GM21529 (cell line): ENCODE results near the gene TMEM203.
A peak's percentile ranks its signal among the peaks of the same experiment; 100 is the strongest.

Experiments used
- ATAC-seq: cut with Tn5 transposase; IDR thresholded peaks from one replicate; pipeline ENCODE4 v1.9.1; 2021; ENCODE audit not compliant: unreplicated experiment

Gene TMEM203

DNA sequence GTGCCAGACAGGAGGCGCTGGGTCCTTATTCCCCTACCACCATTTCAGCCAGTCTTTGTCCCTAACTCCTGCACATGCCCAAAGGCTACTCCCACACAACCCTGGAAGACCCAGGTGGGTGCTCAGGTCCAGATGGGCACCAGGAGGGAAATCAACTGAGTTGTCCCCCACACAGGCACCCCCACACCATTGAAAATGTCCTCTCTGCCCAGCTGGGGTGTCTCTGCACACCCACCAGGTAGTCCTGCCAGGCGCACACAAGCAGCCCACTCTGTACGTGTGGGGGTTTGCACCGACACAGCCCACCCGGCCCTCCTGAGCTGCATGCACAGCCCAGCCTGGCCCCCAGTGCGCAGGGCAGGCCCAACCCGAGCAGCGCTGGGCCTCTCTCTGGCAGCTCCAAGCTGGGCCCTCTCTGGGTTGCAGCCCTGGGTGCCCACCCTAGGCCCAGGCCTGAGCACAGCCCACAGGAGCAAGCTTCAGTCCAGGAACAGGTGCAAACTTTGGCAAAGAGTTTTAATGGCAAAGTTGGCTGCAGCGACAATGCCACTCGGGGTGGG lies 14.4 kb upstream of the TMEM203 start:
- no peak for ATAC-seq

- no peak for ATAC-seq
These were observed 13.4 kb upstream of the TMEM203 start for GRCh38 chr9:137218754-137219271.

GRCh38 chr9:137218212-137218753 lies 12.8 kb upstream of the TMEM203 start:
- no peak for ATAC-seq

GRCh38 chr9:137217276-137218211 lies 12.1 kb upstream of the TMEM203 start:
- no peak for ATAC-seq

DNA sequence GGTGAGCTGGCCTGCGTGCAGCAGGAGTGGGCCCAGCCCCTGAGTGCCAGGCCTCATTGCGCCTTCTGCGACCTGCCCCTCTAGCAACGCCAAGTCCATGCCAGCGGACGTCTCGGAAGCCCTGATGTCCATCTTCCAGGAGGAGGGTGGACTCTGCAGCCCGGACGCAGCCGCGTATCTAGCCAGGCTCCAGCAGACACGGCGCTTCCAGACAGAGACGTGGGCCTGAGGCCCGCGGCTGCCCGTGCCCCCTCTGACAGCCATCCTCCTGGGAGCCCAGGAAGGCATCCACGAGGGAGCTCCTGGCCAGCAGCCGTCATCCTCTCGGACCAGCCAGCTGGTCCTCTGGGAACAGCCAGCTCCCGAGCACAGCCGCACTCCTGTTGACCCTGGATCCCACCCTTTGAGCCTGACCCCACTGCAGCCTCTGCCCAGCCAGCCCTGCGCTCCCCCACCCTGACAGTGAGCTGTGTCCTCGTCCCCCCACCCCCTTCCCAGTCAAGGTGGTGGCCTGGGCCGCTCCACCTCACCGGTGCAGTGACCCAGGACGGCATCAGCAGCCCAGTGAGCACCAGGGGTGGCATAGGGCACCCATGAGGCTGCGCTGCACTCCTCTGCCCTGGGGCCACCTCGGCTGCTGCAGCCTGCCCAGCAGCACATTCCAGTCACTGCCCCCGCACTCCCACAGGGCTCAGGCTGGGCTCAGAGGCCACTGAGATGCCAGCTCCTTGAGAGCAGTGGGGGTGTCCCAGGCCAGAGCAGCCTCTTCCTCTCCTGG lies 10.9 kb upstream of the TMEM203 start:
- no peak for ATAC-seq

- no peak for ATAC-seq
These were observed 9.9 kb upstream of the TMEM203 start for GRCh38 chr9:137215196-137215986.

DNA sequence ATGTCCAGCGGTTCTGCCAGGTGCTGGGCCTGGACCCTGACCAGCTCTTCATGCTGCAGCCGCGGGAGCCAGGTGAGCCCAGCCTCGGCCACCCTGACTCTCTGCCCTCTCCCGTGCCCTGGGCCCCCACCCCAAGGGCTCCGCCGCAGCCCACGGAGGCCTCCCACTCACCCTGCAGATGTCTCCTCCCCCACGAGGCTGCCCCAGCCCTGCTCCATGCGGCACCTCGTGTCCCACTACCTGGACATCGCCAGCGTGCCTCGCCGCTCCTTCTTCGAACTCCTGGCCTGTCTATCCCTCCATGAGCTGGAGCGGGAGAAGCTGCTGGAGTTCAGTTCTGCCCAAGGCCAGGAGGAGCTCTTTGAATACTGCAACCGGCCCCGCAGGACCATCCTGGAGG lies 9.2 kb upstream of the TMEM203 start:
- no peak for ATAC-seq

GRCh38 chr9:137213160-137214060 lies 8.0 kb upstream of the TMEM203 start:
- ATAC-seq, result no peak

DNA sequence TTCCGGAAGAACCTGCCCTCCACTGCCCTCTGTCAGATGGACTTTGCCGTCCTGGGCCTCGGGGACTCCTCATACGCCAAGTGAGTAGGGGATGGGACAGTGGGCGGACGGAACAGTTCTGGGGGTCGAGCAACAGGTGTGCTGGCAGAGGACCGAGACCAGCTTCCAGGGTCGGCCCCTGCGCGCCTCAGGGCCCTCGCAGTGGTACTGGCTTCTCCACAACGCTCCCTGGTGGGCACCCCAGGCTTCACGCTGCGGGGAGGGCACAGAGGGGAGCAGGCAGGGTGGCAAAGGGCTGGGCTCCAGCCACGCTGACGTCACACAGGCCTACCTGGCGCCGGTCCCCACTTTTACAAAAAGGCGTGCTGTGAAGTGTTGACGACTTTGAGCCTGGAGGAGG lies 7.1 kb upstream of the TMEM203 start:
- ATAC-seq, result no peak

- ATAC-seq, result no peak
These were observed 6.1 kb upstream of the TMEM203 start for GRCh38 chr9:137211532-137211931.

GRCh38 chr9:137206602-137207001 lies 1.2 kb upstream of the TMEM203 start:
- ATAC-seq, result no peak

GRCh38 chr9:137204731-137205125 lies 720 bp downstream of the TMEM203 start:
- ATAC-seq, result no peak

DNA sequence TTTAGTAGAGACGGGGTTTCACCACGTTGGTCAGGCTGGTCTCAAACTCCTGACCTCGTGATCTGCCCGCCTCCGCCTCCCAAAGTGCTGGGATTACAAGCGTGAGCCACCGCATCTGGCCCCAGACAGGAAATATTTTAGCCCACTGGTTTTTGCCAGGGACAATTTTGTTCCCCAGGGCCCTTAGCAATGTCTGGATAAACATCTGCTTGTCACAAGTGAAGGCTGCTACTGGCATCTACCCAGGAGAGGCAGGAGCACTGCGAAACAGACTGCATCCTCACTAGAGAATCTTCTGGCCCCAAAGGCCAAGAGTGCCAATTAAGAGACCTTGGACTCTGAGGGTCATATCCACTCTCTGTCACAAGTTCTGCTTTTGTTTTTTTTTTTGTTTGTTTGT lies 2.5 kb downstream of the TMEM203 start:
- no peak for ATAC-seq

GRCh38 chr9:137201205-137201868 lies 4.1 kb downstream of the TMEM203 start:
- no peak for ATAC-seq

GRCh38 chr9:137200311-137201204 lies 4.9 kb downstream of the TMEM203 start, which contains the start of gene TPRN:
Gene TPRN, minus strand, starts transcription at chr9:137200741. Its CDS starts 30 bp downstream, at chr9:137200711.
- ATAC-seq, result peak; percentile 90

DNA sequence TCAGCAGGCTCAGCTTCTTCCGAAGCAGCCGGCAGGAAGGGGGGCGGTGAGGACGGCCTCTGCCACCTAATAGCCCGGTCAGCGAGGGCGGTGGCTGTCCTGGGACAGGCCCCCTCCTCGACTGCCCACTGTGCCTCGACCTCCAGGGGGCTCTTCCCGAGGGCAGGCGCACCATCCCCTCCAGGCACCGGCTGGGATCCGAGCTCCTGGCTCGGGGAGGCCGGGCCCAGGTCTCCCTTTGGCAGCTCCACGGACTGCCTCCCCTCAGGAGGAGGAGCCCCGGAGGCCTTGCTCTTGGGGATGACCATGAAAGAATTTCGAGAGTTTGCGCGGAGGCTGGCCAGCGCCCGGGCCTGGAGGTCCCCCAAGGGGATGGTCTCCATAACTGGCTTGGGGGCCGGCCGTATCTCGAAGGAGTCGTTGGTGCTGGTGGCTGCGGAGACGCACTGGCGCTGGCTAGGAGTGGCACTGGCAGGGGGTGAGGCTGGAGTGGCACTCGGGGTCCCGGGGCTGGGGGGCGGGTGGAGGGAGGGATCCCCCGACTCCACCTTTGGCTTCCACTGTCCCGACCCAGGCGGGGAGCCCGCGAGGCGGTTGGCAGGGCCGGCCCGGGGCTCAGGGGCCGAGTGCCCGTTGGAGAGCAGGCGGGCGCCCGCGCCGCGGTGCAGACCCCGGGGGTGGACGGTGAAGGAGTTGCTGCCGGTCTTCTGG lies 5.9 kb downstream of the TMEM203 start:
- no peak for ATAC-seq

- no peak for ATAC-seq
These were observed 6.6 kb downstream of the TMEM203 start for GRCh38 chr9:137198902-137199283.
